Mammary epithelial cell (primary cell): Measurements from ENCODE around the gene NCOR1.

Source experiments
- CTCF ChIP-seq, 2 donors: IDR thresholded peaks in 1 of 2; conservative IDR thresholded peaks in 1 of 2; 2 replicates each; pipeline ENCODE4 v1.5.1; 2011 to 2012; ENCODE audit warnings: inconsistent platforms in 2 of 2, low read length in 2 of 2, mild to moderate bottlenecking in 2 of 2, control low read depth in 1 of 2, low read depth in 1 of 2; ENCODE audit not compliant: insufficient read depth in 1 of 2; ENCODE audit errors: extremely low read depth in 1 of 2
- EZH2 ChIP-seq: IDR thresholded peaks from 2 replicates; pipeline ENCODE4 v1.6.1; 2012; ENCODE audit warnings: low read length, inconsistent platforms, borderline replicate concordance

GRCh38 chr17:15981646-15982580, 233.4 kb downstream of the NCOR1 start:
- TF ChIP-seq CTCF (conservative IDR thresholded peaks at IDR 0.05 in 1 of 2, IDR thresholded peaks at IDR 0.05 in 1 of 2; ENCODE audit: extremely low read depth in 1 of 2, insufficient read depth in 1 of 2, low read depth in 1 of 2, low read length in 2 of 2) (no peak), EZH2 (no peak)
